Vagina (tissue), 2 donors: Measurements from ENCODE around the gene MERTK.
"Not testable (repeated sequence)": the region's sequence is repeated elsewhere in the genome, so short reads cannot be mapped to it uniquely, and the experiment has no call there.

ENCODE experiments used
- POLR2A ChIP-seq, 2 donors: fragments of 450-650 bp; IDR thresholded peaks; one replicate each; pipeline ENCODE4 v1.6.1; 2017; ENCODE audit warnings: antibody characterized with exemption in 2 of 2, mild to moderate bottlenecking in 2 of 2, moderate library complexity in 2 of 2
- TF ChIP-seq, protein P1 (sequence below), 3 experiments: fragments of 450-650 bp in 2 of 3; fragments of 200-600 bp in 1 of 3; sonication (generic) in 1 of 3; IDR thresholded peaks; one replicate each; pipeline ENCODE4 v1.5.1; 2017 to 2019; ENCODE audit warnings: antibody characterized with exemption in 3 of 3, mild to moderate bottlenecking in 2 of 3, moderate library complexity in 2 of 3

DNA sequence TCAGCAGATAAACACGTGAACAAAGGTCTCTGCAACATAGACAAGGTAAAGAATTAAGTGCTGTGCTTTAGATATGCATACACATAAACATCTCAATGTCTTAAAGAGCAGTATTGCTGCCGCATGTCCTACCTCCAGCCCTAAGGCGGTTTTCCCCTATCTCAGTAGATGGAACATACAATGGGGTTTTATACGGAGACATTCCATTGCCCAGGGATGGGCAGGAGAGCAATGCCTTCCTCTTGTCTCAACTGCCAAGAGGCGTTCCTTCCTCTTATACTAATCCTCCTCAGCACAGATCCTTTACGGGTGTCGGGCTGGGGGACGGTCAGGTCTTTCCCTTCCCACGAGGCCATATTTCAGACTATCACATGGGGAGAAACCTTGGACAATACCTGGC is 64.7 kb downstream of the MERTK start:
- not testable (repeated sequence) for TF ChIP-seq POLR2A (IDR thresholded peaks at IDR 0.05)
- TF ChIP-seq, protein P1, sequence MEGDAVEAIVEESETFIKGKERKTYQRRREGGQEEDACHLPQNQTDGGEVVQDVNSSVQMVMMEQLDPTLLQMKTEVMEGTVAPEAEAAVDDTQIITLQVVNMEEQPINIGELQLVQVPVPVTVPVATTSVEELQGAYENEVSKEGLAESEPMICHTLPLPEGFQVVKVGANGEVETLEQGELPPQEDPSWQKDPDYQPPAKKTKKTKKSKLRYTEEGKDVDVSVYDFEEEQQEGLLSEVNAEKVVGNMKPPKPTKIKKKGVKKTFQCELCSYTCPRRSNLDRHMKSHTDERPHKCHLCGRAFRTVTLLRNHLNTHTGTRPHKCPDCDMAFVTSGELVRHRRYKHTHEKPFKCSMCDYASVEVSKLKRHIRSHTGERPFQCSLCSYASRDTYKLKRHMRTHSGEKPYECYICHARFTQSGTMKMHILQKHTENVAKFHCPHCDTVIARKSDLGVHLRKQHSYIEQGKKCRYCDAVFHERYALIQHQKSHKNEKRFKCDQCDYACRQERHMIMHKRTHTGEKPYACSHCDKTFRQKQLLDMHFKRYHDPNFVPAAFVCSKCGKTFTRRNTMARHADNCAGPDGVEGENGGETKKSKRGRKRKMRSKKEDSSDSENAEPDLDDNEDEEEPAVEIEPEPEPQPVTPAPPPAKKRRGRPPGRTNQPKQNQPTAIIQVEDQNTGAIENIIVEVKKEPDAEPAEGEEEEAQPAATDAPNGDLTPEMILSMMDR (IDR thresholded peaks at IDR 0.05), result not testable (repeated sequence)
